ENCODE results near the gene NSG1.
"Not testable (repeated sequence)": the region's sequence is repeated elsewhere in the genome, so short reads cannot be mapped to it uniquely, and the experiment has no call there.

Gene NSG1, protein sequence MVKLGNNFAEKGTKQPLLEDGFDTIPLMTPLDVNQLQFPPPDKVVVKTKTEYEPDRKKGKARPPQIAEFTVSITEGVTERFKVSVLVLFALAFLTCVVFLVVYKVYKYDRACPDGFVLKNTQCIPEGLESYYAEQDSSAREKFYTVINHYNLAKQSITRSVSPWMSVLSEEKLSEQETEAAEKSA

DNA sequence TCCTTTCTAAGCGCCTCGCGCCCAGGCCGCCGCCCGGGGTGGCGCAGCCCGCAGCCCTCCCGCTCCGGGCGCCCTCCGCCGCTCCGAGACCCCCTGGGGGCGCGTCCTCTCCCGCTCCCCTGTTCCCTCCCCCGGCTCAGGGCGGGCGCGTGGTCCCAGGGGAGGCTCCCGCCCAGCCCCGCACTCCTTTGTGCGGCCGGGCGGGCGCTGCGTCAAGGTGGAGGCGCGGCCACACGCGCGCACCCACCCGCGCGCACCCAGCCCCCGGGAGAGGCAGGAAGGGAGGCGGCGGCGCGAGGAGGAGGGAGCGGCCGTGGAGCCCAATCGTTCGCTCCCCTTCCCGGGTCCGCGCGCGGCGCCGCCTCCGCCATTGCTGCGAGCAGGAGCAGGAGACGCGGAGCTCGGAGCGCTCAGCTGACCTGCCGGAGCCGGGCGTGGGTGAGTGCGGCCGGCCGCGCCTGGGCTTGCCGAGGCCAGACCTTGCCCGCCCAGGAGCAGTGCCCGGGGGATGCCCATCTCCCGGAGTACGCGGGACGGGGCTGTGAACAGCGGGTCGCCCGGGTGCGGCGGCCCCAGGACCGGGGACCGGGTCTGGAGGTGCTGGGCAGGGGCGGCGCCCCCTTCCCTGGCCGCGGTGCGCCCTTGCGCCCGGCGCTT is at the start of gene NSG1:
NSG1 (plus strand) TSS at position 367 of the 657 bp plus-strand sequence. CDS start 528 bp downstream, outside the sequence.
- no peak for DNase-seq

DNA sequence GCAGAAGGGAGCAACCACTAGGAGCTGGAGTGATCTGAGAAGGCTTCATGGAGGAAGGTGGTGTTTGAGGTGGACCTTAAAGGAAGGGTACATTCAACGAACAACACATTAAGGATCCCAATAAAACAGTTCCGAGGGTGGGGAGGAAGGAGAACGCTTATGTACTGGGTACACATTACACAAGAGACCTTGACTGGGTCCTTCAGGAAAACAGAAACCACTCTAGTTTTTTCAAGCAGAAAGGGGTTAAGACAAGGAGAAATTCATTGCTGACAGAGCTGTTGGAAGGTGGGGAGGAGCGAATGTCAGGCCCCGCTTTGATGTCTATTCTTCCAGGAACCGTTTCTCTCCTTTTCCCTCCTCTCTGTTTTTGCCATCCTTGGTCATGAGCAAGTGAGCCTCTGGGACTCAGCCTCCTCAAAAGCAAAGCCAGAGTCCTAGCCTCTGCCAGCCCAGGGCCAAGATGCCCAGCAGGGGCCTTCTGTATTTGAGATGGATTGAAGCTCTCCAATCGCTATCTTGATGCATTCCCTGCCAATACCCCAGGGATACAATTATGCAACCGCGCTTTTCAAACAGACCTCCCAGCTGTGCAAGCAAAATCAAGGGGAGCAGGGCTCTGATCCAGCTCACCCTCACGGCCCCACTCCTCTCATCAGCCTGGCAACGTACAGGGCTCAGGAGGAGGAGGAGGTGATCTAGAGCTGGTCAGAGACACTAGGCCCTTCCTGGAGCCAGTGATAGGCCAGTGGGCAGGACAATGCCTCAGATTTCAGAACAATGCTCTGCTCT is 48.5 kb upstream of the NSG1 start:
- DNase-seq, result no peak

DNA sequence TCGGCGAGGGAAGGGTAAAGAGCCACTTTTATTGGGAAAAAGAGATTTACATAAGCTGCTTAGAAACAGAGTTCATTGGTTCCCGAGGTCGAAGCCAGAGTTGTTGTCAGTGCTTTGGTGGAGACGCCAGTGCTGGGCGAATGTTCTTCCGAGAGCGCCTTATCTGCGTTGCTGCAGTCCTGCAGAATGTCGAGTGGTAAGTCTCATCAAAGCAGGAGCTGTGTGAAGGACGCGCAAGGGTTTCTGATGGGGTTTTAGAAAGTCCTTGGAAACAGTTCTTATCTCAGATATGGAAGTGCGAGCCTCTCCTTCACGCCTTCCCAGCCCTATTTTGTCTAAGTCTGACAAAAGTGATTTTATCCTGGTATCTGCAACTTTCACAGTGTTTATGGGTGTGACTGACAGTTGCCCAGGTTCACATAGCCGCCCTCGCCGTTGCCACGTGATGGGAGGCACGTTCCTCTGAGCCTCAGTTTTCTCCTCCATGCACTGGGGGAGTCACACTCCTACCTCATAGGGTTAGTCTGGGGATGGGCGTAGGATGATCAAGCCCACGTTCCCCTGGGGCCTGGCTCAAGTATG is 47.3 kb upstream of the NSG1 start:
- DNase-seq, result no peak

- DNase-seq, result no peak
These were observed 44.8 kb upstream of the NSG1 start for GRCh38 chr4:4341861-4342650.

DNA sequence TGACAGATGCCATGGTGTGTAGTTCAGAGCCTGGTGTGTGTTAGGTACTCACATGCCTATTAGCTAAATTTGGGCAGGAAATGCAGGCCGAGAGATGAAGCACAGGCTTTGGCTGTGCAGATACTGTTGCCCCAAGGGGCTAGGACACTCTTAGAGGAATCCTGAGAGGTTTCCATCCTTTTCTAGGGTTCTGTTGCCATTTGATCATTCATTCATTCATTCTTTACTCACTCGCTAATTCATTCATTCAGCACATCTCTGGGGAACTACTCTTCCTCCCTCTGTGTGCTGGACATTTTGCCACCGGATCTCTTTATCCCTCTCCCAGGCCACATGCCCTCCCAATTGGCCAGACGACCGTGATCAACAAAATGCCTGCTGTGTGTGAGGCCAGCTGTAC is 43.9 kb upstream of the NSG1 start:
- DNase-seq, result no peak

- DNase-seq, result no peak
These were observed 41.9 kb upstream of the NSG1 start for GRCh38 chr4:4344915-4345527.

DNA sequence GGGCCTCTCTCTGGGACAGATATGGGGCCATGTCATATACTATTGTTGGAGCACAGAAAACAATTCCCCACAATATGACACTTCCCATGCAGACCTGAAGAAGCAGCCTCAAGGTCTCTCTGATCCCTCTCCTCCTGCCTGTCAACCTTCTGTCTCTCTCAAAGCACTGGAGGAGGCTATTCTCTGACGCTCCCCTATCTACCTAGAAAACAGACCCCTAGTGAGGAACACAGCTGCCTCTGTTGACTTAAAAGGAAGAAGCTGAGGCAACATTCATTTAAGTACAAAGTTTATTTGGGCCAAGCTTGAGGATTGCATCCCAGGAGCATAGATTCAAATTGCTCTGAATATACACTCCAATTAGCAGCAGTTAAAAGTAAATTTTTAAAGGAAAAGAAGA is 39.3 kb upstream of the NSG1 start:
- DNase-seq, result no peak

- DNase-seq, result not testable (repeated sequence)
These were observed 38.3 kb upstream of the NSG1 start for GRCh38 chr4:4348585-4348984.

DNA sequence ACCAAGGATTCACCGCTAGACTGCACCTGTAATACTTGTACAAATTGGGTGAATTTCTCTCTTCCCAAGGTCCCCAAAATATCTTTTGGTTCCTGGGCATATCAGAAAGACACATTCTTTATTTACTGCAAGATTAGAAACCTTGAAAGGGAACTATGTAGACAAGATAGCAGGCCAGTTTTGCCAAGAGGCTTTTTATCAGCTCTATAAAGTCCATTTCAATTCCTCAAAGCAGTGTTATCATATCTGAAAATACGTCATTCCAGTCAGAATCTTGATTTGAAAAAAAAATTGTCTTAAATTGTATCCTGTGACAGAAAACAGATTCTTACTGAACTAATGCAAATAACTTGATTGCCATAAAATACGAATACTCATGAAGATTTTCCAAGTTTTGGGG is 37.0 kb upstream of the NSG1 start:
- no peak for DNase-seq

DNA sequence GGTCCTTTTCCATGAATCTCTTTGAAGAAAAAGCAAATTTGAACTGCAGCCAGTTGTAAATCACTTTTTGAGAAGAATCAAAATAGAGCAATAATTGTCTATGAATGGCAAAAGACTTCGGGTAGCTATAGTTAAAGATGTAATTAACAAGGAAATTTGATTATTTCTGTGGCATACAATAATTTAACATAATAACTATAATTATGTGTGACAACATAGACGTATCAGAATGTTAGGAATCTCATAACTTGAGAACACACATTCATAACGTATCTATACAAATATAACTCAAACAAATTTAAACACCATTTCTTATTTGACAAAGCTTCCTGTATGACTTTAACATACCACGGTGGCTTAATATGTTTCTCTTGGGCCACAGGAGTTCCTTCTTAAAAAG is 36.0 kb upstream of the NSG1 start:
- DNase-seq, result no peak

GRCh38 chr4:4355302-4355701 is 31.6 kb upstream of the NSG1 start:
- DNase-seq, result no peak

- DNase-seq, result no peak
These were observed 30.5 kb upstream of the NSG1 start for GRCh38 chr4:4356106-4357041.

DNA sequence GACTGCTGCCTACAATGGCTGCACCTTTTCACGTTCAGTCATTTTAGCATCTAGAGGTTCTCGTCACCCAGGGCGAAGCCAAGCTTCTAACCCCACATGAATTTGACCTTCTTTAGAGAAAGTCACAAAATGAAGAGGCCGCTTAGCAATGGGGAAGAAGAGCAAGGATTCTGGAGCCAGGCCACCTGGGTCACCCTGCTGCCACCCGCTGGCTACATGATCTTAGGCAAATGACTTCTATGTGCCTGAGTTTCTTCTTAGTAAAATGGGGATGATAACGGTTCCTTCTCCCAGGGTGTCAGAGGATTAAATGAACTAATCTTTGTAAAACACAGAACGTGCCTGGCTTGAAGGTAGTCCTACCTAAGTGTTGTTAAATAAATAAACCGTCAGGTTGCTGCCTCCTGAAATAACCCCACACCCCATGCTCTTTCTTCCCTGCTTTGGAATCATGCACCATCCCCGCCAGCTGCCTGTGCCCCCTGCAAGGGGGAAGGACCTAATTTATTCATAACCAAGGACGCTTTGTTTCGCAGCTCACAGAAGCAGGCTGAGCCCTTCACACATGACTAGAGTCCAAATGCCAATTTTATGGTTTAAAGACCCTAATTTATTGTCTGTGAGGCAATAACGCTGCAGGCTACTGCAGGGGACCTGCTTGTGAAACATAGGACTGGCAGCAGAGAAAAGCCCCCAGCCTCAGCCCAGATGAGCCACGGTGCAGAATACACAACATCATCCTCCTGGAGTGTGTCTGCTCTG is 28.6 kb upstream of the NSG1 start:
- DNase-seq, result no peak

DNA sequence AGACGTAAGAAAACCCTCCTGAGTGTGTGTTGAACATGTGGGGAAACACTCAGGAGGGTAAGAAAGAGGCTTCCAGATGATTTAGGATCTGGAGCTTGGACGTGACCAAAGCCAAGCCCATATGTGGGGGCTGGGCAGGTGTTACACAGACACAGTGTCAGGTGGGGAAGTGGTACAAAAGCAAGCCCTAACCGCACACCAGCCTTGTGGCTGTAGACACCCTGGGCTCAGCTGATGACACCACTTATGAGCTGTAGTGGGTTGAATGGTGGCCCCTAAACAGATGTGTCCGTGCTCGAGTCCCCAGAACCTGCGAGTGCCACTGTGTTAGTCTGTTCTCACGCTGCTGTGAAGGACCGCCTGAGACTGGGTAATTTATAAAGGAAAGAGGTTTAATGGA is 25.0 kb upstream of the NSG1 start:
- DNase-seq, result no peak

- no peak for DNase-seq
These were observed 23.8 kb upstream of the NSG1 start for GRCh38 chr4:4362991-4363697.

- DNase-seq, result no peak
These were observed 22.8 kb upstream of the NSG1 start for GRCh38 chr4:4364061-4364460.

DNA sequence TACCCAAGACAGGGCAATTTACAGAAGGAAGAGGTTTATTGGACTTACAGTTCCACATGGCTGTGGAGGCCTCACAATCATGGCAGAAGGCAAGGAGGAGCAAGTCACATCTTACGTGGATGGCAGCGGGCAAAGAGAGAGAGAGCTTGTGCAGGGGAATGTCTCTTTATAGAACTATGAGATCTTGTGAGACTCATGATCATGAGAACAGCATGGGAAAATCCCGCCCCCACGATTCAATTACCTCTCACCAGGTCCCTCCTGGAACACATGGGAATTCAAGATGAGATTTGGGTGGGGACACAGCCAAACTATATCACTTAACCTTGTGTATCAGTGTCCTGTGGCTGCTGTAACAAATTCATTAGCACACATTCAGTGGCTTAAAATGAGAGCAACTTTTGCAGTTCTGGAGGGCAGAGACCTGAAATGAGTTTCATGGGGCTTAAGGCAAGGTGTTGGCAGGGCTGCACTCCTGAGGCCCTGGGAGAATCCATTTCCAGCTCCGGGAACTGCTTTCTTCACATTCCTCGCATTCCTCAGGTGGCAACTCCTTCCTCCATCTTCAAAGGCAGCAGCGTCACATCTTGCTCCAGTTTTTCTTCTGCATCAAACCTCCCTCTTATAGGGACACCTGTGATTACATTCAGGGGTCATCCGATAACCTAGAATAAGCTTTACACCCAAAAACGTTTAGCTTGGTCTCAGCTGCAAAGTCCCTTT is 22.3 kb upstream of the NSG1 start:
- no peak for DNase-seq

- DNase-seq, result no peak
These were observed 17.9 kb upstream of the NSG1 start for GRCh38 chr4:4368809-4369580.

All from GOT3 (cell line).